Fibroblast of villous mesenchyme (primary cell): ENCODE data around the gene CYP8B1. TPM values are rescaled to one million over a fixed set of nuclear protein-coding genes. Genes with fewer than 3 reads are reported as not detected.
A peak's percentile ranks its signal among the peaks of the same experiment; 100 is the strongest.

Experiments used
- DNase-seq: peaks from one replicate; pipeline ENCODE4 v3.0.0-alpha.2; 2010; ENCODE audit warnings: low read depth
- H3K4me3 ChIP-seq: 2 replicates; pipeline ENCODE4 v1.5.1; 2011; ENCODE audit warnings: low read depth, mild to moderate bottlenecking, low read length
- total RNA-seq: library from RNA; depleted of rRNA; stranded (reverse); fragments of >200 nt; gene quantifications from 2 replicates; pipeline ENCODE4 v1.2.3, GENCODE V29; 2012
- TF ChIP-seq, protein P1 (sequence below): IDR thresholded peaks from 2 replicates; pipeline ENCODE4 v1.5.1; 2012; ENCODE audit warnings: low read depth, mild to moderate bottlenecking, low read length; ENCODE audit not compliant: insufficient read depth

The CYP8B1 gene
- total RNA-seq, 1 donor: not detected

DNA sequence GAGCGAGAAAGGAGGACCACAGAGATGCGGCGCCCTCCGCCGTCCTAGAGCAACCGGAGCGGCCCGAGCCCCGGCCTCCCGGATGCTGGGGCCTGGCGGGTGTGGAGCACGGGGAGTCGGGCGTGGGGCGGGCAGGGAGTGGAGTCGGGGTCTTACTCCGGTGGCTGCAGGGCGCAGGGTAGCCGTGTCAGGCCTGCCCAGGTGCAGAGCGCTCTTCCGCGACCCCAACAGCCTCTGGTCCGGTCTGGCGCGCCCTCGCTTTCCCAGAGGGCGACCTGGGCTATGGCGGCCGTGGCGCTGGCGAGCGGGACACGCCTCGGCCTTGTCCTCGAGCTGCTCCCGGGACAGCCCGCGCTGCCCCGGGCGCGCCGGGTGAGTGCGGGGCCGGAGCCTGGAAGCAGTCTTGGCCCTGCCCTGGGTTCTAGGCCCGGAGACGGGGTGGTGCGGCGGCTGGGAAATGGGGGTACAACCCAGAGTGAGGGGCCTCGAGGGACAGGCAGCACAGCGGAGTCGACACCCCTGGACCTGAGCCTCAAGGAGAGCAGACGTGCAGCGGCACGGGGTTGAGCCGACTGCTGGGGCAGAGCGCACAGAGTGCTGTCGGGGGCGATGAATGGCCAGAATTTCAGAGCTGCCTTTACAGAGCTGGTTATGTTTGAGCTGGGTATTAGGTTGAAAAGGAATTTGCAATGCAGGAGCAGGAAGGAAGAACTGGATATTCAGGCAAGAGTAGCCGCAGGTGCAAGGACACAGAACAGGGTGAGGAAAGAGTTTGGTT, 30.6 kb upstream of the CYP8B1 start, which contains the start of gene ZNF662:
Gene ZNF662 (plus strand): TSS at position 73 of the 778 bp plus-strand sequence. CDS start 1,973 bp downstream, outside the sequence.
- peak within 1 kb of the TSS; percentile 50 for H3K4me3 ChIP-seq
- TF ChIP-seq, protein P1, sequence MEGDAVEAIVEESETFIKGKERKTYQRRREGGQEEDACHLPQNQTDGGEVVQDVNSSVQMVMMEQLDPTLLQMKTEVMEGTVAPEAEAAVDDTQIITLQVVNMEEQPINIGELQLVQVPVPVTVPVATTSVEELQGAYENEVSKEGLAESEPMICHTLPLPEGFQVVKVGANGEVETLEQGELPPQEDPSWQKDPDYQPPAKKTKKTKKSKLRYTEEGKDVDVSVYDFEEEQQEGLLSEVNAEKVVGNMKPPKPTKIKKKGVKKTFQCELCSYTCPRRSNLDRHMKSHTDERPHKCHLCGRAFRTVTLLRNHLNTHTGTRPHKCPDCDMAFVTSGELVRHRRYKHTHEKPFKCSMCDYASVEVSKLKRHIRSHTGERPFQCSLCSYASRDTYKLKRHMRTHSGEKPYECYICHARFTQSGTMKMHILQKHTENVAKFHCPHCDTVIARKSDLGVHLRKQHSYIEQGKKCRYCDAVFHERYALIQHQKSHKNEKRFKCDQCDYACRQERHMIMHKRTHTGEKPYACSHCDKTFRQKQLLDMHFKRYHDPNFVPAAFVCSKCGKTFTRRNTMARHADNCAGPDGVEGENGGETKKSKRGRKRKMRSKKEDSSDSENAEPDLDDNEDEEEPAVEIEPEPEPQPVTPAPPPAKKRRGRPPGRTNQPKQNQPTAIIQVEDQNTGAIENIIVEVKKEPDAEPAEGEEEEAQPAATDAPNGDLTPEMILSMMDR: no peak
- DNase-seq: no peak

DNA sequence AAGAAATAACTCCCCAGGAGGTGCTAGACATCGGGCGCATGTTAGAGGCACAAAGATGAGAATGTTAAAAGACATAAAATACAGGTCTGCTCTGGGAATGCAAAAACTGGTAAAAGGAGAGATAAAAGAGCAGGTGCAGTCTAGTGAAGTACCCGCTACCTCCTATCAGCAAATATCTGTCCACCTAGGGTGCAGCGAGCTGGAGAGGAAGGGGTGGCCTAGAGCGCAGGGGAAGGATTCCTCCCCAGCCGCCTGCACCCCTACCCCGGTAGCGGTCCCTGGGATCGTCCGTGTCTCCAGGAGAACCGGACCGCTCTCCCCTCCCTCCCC, 30.0 kb upstream of the CYP8B1 start:
- DNase-seq: no peak
- TF ChIP-seq, protein P1: no peak
- peak overlapping the region; percentile 50 for H3K4me3 ChIP-seq

DNA sequence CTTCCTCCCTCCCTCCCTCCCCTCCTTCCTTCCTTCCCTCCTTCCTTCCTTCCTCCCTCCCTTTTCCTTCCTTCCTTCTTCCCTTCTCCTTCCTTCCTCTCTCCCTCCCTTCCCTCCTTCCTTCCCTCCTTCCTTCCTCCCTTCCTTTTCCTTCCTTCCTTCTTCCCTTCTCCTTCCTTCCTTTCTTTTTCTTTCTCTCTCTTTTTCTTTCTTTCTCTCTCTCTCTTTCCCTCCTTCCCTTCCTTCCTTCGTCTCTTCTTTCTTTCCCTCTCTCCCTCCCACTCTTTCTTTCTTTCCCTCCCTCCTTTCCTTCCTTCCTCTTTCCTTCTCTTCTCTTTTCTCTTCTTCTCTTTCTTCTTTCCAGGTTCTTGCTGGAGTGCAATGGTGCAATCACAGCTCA, 28.4 kb upstream of the CYP8B1 start:
- DNase-seq: no peak
- TF ChIP-seq, protein P1: no peak
- no peak overlapping the region for H3K4me3 ChIP-seq

DNA sequence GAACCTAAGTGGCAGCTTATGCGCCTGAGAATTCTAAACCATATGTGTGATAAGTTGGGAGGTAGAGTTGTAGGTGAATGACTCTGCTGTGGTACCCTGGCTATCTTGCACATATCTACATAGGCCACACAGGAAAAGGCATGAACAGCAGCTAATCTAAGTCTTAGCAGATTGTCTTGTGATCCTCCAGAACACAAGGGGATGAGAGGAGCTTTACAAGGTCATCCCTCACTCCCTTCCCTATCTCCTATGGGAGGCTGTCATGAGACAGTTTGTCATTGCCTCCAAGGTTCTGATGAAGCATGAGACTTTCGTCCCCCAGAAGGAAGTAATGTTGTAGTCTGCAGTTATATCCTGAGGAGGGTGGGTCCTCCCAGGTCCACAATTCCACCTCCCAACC, 26.6 kb upstream of the CYP8B1 start:
- H3K4me3 ChIP-seq: no peak overlapping the region
- DNase-seq: no peak
- TF ChIP-seq, protein P1: no peak

DNA sequence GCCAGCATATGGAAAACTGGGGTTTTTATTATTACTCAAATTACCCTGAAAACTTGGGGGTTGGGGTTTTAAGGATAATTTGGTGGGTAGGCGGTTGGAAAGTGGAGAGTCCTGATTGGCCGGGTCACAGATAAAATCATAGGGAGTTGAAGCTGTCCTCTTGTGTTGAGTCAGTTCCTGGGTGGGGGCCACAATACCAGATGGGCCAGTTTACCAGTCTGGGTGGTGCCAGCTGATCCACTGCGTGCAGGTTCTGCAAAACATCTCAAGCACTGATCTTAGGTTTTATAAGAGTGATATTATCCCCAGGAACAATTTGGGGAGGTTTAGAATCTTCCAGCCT, 25.4 kb upstream of the CYP8B1 start:
- no peak overlapping the region for H3K4me3 ChIP-seq
- TF ChIP-seq, protein P1: no peak
- DNase-seq: no peak

DNA sequence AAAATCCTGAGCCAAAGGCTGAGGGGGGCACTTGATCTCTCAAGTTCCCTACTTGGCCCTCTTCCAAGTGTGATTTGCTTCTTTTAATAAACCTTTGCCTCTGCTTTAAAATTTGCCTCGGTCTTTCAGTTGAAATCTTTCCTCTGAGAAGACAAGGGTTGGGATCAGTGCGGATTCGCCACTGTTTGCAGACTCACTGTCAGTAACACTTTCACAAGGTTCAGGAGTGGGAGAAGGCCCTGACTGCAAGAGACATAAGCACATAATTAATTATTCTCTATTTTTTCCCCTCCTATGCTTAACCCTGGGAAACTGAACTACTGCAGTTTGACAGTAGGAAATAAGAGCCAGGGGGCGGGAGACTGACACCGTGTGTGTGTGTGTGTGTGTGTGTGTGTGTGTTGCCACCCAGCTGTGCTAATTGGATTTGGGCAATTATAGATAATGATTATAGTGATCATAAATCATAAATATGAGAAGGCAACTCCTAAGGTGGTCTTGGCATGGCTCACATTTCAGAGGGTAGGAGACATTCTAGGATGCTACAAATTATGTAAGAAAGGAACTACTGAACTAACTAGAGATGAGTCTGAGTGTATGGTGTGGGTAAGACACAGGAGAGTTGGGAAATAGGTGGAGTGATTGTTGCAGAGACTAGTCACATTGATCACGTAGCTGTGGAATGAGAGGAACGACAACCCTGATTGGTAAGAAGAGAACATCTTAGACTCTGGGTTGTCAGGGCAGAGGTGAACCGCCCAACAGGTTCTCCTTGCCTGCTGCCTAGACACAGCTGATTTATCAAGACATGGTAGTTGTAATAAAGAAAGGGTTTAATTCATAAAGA, 24.8 kb upstream of the CYP8B1 start:
- TF ChIP-seq, protein P1: no peak
- H3K4me3 ChIP-seq: no peak overlapping the region
- DNase-seq: no peak
